Daoy (cell line): ENCODE results near the gene PTCH2. TPM values are rescaled to one million over a fixed set of nuclear protein-coding genes. Genes with fewer than 3 reads are reported as not detected.
A peak's percentile ranks its signal among the peaks of the same experiment; 100 is the strongest.

ENCODE experiments used
- DNase-seq: peaks from one replicate; pipeline ENCODE4 v3.0.0-alpha.2; 2015; ENCODE audit warnings: low read depth
- total RNA-seq: library from RNA; depleted of rRNA; stranded (reverse); fragments of >200 nt; shearing (Covaris generic); gene quantifications from 2 replicates; pipeline ENCODE4 v1.2.3, GENCODE V29; 2014; rRNA removed

PTCH2 gene, protein sequence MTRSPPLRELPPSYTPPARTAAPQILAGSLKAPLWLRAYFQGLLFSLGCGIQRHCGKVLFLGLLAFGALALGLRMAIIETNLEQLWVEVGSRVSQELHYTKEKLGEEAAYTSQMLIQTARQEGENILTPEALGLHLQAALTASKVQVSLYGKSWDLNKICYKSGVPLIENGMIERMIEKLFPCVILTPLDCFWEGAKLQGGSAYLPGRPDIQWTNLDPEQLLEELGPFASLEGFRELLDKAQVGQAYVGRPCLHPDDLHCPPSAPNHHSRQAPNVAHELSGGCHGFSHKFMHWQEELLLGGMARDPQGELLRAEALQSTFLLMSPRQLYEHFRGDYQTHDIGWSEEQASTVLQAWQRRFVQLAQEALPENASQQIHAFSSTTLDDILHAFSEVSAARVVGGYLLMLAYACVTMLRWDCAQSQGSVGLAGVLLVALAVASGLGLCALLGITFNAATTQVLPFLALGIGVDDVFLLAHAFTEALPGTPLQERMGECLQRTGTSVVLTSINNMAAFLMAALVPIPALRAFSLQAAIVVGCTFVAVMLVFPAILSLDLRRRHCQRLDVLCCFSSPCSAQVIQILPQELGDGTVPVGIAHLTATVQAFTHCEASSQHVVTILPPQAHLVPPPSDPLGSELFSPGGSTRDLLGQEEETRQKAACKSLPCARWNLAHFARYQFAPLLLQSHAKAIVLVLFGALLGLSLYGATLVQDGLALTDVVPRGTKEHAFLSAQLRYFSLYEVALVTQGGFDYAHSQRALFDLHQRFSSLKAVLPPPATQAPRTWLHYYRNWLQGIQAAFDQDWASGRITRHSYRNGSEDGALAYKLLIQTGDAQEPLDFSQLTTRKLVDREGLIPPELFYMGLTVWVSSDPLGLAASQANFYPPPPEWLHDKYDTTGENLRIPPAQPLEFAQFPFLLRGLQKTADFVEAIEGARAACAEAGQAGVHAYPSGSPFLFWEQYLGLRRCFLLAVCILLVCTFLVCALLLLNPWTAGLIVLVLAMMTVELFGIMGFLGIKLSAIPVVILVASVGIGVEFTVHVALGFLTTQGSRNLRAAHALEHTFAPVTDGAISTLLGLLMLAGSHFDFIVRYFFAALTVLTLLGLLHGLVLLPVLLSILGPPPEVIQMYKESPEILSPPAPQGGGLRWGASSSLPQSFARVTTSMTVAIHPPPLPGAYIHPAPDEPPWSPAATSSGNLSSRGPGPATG
- 0.11 TPM in 1 of 2 replicates, not detected in the other for total RNA-seq

DNA sequence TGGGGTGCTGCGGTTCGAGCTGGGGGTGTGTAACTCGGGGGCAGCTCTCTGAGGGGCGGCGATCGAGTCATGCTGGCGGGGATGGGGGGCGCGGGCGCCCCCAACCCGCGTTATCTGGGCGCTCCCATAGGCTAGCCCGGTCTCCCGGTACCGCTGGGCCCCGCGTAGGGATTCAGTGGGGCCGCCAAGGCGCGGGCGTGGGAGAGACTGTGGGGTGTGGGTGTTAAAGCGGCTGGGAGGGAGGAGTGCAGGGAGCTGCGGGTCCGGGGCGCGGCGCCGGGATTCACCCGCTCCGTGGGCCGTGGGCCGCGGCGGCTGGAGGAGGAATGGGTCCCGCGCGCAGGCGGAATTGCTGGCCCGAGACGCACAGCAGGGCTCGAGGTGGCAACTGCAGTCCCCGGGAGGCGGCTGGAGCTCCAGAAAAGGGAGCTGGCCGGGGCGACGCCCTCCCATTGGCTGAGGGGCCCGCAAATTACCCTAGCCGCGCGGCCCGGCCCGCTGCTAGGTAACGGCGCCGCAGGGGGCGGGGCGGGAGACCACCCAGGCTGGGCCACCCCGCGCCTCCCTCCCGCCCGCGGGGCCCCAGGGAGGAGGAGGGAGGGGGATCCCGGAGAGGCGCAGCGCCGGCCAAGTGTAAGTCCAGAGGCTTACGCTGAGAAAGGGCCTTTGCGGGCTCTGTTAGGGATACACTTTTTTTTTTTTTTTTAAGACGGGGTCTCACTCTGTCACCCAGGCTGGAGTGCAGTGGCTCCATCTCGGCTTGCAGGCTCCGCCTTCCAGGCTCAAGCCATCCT lies at the start of gene PTCH2:
Gene PTCH2 (minus strand): TSS at position 392 of the 794 bp plus-strand sequence. CDS start 321 bp downstream, at position 71.
- DNase-seq = peak; percentile 80

DNA sequence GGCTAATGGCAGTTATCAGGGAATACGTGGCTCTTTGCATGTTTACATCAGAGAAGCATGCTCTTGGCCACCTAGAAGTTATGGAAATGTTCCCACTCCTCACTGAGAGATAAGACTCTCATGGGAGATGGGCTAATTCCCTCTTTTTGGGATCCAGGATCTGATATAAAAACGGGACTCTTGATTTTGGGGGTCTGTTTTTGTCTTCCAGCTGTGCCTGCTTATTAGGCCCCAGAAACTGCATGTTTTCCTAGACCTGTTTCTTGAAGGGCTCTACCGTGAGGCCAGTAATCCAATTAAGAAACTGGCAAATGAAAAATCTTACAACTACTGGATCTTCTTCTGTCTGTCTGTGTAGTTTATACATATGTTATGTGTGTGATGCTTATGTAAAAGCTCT lies 47.0 kb upstream of the PTCH2 start:
- DNase-seq = no peak

DNA sequence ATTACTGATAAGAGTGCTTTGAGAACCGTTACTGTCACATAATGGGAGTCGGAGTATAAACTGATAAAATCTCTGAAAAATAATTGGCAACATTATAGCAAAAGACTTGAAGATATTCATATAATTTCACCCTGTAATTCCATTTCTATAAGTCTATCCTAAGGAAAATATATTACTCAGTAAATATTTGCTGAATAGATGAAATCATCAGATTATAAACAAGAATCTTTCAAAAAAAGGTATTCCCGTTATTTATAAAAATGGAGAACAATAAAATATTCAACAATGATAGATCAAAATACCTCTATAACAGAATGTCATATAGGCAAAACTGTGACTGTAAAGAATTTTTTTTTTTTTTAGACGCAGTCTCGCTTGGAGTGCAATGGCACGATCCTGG lies 42.4 kb upstream of the PTCH2 start:
- DNase-seq = no peak

DNA sequence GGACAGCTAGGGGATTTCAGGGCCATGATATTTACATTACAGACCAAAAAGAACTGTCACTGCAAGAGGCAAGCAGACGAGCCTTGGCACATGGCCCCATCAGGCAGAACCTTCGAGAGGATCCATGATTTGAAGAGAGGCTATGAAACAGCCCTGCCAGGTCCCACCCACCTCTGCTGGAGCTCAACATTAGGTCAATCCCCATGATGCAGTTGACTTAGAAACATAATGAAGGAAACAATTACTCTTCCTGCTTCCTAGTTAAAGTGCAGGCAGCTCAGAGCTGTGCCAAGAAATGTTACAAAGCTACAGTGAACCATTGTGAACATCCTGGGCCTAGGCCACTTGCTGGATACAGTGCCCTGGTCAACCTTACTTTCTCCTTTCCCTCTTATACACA lies 41.7 kb upstream of the PTCH2 start:
- DNase-seq = no peak

DNA sequence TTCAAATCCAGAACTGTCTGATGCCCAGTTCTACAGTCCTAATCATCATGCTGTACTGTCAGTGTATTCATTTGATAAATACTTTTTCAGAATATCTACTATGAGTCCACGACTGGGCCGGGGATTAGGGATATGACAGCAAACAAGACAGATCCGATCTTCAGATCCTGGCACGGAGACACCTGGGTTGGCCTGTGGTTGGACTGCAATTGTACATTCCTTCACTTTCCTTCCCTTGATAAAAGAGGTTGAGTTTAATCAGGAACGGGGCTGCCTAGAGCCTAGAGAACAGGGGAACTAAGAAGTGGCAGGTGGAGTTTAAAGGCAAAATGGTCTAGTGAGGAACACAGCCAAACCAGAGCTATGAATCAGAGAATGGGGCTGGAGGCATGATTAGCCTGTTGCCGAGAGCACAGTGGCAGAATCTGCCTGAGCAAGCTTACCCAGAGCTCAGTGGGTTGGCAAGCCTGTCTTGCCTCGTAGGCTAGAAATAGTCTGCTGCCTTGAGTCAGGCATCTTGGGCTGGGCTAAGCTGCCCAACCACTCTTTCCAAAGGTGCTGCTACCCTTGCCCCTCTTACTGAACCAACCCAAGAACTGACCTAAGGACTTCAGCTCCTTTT lies 38.1 kb upstream of the PTCH2 start:
- DNase-seq = peak; percentile 5

DNA sequence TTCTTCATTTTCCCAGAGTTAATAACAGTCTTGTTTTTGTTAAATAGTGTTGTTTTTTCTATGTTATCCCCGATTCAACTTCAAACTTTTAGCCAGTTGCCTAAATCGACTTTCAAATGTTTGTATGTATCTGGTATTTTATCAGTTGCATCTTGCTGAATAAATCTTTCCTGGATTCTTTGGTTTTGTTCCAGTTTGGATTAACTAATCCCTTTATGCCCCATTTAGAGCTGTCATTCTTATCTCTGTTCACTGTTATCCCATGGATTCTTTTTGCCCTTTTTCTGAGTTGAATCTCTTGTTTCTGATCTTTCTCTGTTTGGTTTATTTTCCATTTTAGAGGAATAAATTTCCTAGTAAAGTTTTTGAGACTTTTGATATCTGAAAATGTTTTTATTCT lies 31.1 kb upstream of the PTCH2 start:
- DNase-seq = no peak

DNA sequence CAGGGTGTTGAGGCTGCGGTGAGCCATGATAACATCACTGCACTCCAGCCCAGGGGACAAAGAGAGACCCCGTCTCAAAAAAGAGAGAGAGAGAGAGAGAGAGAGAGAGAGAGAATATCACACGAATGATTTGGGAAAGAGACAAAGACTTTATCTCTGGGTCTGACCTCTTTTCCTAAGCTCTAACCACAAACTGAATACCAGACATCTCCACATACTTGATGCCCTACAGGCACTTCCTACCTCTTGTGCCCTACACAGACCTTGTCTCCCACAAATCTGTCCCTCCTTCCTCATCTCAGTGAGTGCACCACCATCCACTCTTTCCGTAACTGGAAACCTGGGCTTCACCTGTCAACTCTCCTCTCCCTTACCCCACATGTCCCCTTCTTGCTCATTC lies 27.0 kb upstream of the PTCH2 start:
- DNase-seq = no peak

DNA sequence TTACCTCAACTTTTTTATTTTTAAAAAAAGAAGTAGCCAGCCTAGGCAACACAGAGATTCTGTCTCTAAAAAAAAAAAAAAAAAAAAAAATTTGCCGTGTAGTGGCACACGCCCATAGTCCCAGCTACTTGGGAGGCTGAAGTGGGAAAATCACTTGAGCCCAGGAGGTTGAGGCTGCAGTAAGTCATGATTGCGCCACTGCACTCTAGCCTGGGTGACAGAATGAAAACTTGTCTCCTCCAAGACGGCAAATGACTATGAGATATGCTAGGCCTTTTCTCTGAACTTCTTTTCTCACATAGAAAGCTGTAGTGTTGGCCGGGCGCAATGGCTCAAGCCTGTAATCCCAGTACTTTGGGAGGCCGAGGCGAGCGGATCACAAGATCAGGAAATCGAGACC lies 24.7 kb upstream of the PTCH2 start:
- DNase-seq = no peak

DNA sequence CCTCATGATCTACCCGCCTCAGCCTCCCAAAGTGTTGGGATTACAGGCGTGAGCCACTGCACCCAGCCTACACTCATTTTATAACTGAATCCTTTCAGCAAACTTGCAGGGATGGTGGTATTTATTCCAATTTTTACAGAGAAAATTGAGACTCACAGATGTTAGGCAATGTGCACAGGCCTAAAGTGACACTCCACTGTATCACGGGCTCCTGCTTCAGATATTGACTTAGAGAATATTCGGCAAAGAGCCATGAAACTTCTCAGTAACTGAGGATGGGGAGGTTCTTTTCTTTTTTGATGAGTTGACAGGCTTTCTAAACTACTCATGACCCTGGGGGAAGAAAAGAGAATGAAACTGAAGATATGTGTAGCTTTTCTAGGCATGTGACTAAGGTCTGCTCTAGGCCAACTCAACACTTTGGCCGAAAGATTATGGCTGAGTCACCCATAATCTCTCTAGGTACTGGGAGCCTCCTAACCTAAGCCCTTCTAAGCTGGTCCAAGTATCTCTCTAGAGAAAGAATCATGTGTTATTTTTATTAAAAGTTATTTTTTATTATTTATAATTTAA lies 19.9 kb upstream of the PTCH2 start:
- DNase-seq = no peak

DNA sequence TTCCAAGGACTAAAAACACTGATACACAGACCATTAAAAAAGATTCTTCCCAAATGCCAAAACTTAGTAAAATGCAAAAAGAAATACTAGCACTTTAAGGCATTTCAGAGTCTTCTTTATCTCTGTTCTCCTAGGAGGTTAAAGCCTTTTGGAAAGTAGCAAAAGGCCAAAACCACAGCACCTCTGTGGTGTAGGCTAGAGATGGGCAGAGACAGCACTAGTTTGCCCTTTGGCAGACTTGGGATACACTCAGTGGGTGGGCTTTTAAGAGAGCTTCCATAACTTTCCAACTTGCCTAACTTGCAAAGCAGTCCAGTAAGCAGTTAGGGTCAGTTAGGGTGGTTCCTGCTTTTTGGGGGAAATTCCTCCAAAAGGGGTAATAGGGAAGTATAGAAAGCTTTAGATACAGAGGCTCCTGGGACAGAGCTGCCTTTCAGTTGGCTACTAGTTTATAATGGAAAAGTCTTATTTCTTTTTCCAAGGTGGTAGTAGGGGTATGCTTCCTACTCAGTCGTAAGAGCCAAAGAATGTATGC lies 17.9 kb upstream of the PTCH2 start:
- DNase-seq = no peak

DNA sequence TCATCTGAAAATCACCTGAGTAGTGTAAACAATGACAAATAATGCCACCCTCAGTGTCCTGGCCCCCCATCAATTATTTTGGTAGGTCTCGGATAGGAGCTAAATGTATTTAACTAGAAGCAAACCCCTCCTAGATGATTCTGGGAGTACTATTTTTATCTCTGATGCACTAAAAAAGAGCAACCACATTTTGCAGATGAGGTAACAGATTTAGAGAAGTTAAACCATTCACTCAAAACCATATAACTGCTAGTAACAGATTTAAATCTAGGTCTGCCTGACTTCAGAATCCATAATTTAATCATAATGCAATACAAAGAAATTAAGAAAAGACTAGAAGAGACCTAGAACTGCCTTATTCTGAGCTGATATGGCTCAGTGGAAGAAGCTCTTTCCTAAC lies 17.3 kb upstream of the PTCH2 start:
- no peak for DNase-seq

DNA sequence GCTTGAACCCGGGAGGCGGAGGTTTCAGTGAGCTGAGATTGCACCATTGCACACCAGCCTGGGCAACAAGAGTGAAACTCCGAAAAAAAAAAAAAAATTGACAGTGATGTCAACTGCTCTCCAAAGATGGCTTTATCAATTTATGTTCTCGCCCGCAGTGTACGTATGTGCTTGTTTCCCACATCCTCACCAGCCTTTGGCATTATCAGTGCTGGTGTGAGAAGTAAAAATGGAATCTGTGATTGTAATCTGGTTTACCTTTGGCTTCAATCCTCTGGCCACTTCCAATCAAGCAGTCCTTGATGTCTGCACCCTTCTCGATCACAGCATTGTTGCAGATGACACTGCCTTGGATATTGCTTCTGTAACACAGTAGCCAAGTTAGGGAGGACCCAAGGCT lies 14.4 kb upstream of the PTCH2 start:
- no peak for DNase-seq

DNA sequence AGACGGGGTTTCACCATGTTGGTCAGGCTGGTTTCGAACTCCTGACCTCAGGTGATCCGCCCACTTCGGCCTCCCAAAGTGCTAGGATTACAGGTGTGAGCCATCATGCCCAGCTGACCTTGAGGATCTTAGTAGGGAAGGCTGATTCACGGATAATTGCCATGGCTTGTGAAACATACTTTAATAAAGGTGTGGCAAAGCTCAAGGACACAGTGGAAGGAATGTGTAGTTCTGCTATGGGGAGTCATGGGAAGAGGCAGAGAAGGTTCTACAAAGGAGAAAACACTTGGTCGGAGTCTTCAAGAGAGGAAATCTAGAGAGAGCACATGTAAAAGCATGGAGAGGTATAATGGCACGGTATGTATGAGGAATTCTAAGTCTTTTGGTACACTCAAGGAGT lies 12.7 kb upstream of the PTCH2 start:
- DNase-seq = no peak

DNA sequence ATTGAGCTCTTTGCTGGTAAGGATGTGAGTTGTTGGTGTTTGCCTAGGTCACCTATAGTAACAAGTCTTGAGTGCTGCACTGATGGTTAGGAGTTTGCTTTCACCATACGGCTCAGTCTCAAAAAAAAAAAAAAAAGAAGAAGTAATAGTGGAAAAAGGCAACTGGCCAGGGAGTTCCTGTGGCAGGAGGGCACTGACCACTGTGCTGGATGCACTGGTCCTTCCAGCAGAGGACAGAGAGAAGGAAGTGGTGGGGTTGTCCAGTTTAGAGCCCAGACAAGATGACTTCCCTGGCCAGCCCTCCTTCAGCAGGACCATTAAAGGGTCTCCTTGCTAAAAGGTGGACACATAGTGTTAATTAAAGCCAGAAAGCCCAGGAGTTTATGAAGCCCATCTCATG lies 11.9 kb upstream of the PTCH2 start:
- DNase-seq = no peak

DNA sequence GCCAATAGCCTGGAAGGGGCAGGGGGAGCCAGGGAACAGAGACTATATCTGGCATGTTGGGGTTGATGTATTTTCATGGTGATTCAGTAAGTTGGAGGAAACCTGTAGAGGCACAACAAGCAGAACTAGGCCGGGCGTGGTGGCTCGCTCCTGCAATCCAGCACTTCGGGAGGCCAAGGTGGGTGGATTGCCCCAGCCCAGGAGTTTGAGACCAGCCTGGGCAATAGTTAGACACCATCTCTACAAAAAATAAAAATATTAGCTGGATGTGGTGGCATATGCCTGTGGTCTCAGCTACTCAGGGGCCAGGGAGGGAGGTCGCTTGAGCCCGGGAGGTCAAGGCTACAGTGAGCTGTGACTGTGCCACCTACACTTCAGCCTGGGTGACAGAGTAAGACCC lies 10.1 kb upstream of the PTCH2 start:
- no peak for DNase-seq

DNA sequence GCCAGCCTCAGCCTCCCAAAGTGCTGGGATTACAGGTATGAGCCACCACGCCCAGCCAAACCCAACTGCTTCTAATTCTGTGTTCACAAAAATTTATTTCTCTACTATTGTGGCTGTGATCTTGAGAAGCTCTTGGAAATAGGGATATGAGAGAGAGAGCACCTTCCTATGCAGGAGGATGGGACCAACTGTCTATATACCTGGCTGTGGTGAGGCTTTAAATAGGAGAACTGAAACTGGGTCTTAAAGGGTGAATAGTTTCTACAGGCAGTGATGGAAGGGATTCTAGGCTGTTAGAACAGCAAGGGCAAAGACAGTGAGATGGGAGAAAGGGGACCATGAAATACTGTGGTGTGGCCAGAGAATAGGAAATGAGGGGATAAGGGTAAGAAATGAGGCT lies 8.3 kb upstream of the PTCH2 start:
- no peak for DNase-seq

DNA sequence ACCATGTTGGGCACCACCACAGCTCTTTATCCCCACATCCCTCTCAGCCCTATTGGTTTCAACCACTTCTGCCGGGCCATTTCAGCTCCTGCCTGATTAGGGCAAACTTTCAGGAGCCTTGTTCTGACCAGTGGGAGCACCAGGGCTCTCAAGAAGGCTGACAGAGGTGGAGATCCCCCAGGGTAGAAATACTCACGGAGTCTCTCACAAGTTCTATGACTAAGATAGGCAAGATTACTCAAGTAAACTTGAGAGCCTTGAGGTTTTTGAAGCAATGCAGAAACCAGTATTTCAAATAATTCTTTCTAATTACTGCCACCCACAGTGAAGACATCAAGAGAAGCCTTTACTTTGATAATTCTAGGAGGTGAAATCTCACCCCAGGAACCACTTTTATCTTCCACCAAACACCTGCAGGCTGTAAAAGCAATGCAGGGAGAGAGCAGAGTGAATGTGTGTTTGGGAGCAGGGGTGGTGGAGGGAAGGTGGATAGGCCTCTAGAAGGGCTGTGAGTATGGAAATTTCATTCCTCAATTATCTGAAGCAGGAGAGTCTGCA lies 6.6 kb upstream of the PTCH2 start:
- no peak for DNase-seq

DNA sequence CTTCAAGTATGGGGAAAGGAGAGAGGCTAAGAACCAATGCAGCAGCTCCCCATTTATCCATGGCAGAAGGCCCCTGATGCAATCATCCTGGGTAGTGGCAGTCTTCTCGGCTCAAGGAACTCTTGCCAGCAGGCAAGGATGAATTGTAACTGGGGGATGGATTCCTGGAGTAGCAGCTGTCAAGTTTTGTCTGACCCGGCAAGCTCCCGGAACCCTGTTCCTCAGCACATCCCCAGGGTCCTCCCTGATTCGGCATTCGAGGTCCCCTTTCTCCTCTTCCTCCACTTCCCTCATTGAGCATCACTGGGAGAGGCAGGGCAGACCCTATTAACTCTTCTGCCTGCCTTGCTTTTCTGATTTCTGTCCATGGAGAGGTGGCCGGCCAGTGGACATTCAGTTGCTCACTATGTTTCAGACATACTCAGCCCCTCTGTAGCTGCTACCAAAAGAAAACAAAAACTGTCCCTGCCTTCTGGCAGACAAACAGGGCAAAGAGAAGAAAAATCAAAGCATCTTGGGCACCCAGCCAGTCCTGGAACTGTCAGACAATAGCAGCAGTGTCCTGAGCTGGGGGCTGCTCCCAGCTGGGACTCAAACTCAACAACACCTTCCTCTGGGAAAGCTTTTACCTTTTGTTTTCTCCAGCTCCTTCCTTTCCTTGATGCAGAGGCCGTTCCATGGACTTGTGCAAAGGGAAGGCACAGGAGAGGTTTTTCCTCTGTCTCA lies 5.6 kb upstream of the PTCH2 start:
- no peak for DNase-seq

DNA sequence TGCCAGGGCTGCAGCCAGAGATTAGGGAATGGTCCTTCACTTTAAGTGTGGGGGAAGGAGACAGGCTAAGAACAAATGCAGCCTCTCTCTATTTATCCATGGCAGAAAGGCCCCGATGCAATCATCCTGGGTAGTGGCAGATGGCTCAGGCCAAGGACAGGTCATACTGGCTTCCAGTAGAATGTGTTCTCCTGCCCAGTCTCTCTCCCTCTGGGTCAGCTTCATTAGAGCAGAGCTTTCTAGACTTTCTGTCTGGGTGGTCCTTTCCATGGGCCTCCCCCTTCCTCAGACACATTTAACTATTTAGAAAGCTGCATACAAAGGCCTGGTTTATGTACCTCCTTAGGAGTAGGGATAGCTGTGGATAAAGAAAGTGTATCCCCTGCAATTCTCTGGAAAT lies 4.8 kb upstream of the PTCH2 start:
- DNase-seq = no peak
